Inflammatory macrophage (primary cell): Measurements from ENCODE around the gene ZNF142.

Experiments
- DNase-seq, 2 donors: peaks; one replicate each; pipeline ENCODE4 v3.0.0-alpha.2; 2020 to 2022
- total RNA-seq, 18 experiments: gene quantifications; one replicate each; lab custom pipeline; 2026; ENCODE audit warnings: mixed read lengths in 6 of 18, inconsistent platforms in 2 of 18; lab: John Stamatoyannopoulos, UW

ZNF142 gene, protein sequence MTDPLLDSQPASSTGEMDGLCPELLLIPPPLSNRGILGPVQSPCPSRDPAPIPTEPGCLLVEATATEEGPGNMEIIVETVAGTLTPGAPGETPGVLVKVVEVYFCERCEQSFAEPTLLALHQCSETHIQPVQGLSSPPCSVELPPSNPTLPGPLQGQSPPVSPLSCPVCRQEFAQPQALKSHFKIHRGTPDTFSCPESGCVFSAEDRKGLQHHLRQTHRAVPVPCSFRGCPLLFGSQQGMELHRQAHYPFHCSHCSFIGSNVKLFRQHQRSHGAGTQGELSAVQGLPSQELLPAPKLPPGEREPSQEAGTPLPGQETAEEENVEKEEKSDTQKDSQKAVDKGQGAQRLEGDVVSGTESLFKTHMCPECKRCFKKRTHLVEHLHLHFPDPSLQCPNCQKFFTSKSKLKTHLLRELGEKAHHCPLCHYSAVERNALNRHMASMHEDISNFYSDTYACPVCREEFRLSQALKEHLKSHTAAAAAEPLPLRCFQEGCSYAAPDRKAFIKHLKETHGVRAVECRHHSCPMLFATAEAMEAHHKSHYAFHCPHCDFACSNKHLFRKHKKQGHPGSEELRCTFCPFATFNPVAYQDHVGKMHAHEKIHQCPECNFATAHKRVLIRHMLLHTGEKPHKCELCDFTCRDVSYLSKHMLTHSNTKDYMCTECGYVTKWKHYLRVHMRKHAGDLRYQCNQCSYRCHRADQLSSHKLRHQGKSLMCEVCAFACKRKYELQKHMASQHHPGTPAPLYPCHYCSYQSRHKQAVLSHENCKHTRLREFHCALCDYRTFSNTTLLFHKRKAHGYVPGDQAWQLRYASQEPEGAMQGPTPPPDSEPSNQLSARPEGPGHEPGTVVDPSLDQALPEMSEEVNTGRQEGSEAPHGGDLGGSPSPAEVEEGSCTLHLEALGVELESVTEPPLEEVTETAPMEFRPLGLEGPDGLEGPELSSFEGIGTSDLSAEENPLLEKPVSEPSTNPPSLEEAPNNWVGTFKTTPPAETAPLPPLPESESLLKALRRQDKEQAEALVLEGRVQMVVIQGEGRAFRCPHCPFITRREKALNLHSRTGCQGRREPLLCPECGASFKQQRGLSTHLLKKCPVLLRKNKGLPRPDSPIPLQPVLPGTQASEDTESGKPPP (N-terminal part only)
- total RNA-seq = 2.0 to 22.9 (median 7.1) reads per million in 18 experiments

DNA sequence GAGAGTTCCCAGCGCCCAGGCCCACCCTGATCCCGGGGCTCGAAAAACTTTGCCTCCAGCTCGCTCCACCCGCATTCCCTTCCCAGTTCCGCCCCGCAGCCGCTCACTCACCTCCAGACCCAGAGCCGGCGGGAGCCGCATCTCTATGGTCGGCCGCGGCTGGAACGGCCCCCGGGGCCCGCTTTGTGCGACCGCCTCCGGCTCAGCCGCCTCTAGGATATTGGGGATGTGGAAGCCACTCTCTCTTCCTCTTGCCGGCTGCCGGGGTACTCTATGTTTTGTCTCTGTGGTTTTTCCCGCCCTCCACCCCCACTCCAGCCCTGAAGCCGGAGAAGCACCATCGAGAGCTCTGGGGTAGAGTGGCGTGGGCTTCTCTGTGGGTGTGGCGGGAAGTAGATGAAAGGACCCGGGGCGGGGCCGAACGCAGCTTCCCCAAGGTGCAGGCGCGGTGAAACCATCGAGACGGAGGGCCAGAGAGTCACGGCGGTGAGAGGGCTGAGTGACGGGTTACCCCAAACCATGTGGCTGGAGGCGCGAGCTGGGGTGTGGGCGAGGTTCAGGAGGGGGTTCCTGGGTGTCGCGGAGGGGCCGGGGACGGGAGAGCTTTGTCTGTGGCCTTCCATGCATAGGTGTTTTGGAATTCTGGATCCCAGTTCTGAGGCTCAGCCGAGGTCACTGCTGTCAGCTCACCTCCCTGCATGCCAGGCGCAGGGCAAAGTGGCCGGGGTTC lies at the start of gene ZNF142, which contains the start of gene BCS1L:
ZNF142 (minus strand) TSS at position 366 of the 730 bp plus-strand sequence. CDS start 3,194 bp downstream, outside the sequence.
BCS1L (plus strand) TSS at position 426 of the 730 bp plus-strand sequence. CDS start 1,305 bp downstream, outside the sequence.
- DNase-seq = peak; percentile 84 to 93

DNA sequence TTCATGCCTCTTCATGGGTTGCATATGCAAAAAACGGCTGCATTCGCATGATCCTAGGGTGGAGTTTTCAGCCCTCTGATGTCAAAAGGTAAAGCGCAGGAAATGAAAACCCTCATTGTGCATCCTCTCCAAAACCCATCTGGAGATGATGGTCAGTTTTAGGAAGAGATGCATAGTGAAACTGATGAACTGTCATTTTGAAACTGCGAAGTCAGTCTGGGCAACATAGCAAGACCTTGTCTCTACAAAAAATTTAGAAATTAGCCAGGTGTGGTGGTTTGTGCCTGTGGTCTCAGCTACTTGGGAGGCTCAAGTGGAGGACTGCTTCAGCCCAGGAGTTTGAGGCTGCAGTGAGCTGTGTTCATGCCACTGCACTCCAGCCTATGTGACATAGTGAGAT lies 48.7 kb upstream of the ZNF142 start:
- no peak for DNase-seq

DNA sequence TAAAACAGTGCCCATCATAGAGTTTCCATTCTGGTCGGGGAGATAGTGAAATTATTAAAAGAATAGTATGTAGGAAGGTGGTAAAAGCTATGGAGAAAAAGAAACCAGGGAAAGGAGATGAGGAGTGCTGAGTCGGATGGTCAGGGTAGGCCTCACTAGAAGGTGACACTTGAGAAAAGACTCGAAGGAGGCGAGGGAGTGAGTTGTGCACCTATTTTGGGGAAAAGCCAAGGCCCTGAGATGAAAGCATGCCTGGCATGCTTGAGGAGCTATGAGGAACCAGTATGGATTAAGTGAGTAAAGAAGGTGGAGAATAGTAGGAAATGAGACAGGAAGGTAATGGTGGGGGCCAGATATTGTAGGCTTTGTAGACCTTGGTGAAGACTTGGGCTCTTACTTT lies 43.9 kb upstream of the ZNF142 start:
- no peak for DNase-seq

DNA sequence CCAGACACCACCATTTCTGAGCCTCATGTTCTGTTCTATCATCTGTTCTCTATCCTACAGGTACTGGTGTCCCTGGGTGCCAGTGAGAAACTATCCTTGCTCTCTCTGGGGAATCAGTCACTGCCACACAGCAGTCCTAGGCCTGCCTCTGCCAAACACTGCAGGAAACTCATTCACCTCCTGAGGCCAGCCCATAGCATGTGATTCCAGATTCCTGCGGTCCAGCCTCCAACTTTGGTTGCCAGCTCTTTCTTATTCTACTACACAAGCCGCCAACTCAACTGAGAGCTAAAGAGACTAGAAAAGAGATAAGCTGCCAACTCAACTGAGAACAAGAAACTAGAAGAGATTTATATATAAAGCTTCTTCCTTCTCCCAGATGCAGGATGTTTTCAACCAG lies 42.4 kb upstream of the ZNF142 start:
- DNase-seq = no peak

DNA sequence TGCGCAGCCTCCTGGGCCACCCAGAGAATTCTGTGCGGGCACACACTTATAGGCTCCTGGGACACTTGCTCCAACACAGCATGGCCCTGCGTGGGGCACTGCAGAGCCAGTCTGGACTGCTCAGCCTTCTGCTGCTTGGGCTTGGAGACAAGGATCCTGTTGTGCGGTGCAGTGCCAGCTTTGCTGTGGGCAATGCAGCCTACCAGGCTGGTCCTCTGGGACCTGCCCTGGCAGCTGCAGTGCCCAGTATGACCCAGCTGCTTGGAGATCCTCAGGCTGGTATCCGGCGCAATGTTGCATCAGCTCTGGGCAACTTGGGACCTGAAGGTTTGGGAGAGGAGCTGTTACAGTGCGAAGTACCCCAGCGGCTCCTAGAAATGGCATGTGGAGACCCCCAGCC lies 39.5 kb upstream of the ZNF142 start:
- no peak for DNase-seq

DNA sequence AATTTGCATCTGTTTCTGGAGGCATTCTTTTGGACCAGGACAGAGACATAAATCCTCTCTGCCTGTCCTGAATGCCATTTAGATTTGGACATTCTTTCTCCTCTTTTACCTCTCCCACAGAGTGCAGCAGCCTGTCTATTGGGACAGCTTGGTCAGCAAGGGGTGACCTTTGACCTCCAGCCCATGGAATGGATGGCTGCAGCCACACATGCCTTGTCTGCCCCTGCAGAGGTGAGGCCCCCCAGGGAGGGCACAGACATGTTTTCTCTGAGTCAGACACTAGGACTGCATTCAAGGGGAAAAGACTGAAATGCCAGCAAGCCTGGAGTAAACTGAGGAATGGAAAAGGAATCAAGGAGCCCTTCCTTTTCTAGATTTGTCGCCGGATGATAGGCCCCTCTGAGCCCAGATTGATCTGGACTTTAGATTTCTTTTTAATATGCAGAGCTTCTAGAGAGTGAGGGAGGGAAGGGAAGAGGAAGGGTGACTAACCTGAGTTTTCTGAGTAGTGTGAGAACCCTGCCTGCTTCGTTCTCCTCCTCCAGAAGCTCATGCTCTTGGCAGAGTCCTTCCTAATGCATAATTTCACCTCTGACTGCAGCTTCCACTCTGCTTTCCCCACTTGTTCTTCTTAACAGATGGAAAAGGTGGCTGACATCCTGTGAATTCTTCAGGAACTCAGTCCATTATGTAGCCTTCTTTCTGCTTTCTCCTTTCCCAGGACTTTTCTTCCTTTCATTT lies 35.2 kb upstream of the ZNF142 start:
- no peak for DNase-seq

DNA sequence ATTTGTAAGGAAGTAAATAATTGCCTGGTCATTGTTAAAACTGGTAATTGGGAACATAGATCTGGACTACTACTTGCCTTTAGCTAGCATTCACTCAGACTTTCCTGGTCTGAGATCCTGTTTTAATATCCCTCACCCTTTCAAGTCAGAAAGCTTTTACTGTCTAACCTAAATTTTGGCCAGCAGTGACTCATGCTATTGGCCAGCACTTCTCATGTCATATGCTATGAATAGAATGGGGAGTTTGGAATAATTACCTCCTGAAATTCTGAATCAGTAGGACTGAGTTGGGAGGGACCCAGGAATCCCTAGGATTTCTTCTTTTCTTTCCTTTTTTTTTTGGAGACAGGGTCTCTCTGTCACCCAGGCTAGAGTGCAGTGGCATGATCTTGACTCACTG lies 31.8 kb upstream of the ZNF142 start:
- DNase-seq = no peak

DNA sequence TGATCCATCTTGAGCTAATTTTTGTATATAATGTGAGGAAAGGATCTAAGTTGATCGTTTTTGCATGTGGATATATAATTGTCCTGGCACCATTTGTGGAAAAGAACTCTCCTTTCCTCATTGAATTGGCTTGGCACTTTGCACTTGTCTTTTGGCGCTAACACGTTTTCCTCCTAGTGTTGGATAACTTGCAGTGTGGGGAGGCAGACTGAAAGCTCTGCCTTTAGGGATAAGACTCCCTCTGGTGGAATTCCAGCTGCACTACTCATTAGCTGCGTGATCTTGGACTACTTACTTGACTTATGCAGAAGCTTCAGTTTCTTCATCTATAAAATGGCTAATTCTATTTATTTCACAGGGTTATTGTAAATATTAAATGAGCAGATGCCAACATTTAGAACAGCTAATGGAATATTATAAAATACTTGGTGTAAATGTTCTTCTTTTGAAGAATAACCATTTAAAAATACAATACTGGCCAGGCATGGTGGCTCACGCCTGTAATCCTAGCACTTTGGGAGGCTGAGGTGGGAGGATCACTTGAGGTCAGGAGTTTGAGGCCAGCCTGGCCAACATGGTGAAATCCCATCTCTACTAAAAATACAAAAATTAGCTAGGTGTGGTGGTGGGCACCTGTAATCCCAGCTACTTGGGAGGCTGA lies 28.1 kb upstream of the ZNF142 start:
- peak; percentile 86 to 87 for DNase-seq

DNA sequence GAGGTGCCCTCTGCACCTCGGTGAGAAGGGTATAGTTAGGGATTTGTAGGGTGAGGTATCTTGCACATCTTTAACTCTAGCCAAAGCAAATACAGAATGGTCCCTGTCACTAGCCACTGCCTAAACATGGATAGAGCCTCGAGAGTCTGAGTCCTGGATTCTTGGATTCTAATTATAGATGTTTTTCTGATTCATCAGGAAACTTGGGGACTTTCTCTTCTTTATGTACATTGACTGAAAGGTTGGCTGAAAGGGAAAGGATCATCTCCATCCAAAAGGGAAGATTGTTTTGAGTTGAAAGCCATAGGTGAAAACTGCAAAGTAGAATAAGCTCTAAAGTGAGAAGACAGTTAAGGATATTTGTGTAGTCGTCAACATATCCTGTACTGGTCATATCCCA lies 20.6 kb upstream of the ZNF142 start:
- DNase-seq = no peak

DNA sequence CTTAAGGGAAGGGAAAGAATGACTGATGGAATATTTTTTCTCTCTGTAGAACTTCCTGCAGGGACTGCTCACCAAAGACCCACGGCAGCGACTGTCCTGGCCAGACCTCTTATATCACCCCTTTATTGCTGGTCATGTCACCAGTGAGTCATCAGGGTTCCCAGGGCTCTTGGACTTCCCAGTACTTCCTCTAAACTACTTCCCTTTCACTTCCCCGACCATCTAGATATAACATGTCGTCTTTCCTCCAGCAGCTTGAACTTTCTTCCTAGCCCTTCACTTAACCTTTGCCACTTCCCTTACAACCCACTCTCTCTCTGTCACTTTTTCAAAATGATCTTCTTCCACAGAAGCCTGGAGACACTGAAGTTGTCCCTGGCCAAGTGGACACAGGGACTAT lies 19.7 kb upstream of the ZNF142 start:
- peak; percentile 86 to 91 for DNase-seq

DNA sequence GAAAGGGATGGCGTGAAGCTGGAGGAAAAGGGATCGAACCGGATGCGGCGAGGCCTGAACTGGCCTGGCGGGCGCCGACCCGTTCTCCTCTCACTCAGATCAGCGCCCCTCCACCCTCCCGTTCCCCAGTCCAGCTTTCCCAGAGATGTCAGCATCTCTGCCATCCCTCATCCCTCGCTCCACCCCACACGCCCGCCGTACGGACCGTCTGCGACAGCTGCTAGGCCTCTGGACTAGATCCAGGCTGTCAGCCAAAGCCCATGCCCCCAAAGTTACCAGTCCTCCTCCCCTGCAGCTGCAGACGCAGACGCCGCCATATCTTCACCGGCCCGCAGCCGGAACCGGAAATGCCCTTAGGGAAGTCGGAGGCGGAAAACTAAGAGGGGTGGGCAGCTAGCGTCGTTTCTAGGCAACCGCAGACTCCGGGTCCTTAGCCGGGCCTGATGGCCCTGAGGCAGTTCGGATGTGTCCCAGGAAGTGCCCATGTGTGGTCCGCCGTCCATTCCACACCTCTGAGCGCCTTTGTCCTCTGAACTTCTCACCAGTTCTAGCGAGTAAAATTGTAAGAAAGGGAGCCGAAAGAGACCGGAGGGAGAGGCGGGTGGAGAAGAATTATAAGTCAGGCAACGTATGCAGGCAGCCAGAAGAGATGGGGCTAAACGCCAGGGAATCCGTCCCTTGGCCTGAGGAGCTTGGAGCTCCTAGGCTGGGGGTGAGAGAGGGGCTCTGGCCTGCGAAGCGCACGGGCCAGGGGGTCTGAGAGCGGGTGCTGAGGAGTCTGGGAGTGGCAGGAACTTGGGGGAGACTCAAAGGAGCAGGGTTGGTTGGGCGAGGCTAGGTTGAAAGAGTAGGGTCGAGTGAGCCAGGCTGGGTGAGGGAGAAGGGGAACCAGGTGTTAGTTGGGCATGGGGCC lies 12.5 kb upstream of the ZNF142 start, which contains the start of the genes RNF25 and STK36:
RNF25 (minus strand) TSS at position 349 of the 913 bp plus-strand sequence; CDS start at position 317, 32 bp downstream.
STK36 (plus strand) TSS at position 433 of the 913 bp plus-strand sequence. CDS start 744 bp downstream, outside the sequence.
- peak; percentile 76 to 86 for DNase-seq

DNA sequence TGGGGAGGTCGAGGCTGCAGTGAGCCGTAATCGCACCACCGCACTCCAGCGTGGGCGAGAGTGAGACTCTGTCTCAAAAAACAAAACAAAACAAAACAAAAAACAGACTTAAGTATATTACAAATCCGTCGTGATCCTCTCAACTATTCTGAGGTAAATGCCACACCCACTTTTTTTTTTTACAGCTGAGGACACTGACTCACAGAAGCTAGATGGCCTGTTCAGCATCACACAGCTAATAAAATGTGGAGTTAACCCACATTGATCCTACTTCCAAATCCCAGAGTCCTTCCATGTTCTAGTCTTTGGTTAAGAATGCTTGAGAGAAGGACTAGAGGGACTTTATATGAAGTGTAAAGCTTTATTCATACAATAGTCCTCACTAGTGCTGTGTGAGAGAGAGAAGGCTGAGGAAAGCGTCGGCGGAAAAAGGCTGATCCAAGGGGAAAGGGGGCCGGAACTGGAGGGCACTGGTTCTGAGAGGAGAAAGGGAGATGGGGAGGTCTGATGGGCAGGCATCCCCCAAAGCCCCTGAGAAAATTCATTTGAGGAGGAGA lies 11.8 kb upstream of the ZNF142 start:
- DNase-seq = peak in 1 of 2 donors; percentile 8

DNA sequence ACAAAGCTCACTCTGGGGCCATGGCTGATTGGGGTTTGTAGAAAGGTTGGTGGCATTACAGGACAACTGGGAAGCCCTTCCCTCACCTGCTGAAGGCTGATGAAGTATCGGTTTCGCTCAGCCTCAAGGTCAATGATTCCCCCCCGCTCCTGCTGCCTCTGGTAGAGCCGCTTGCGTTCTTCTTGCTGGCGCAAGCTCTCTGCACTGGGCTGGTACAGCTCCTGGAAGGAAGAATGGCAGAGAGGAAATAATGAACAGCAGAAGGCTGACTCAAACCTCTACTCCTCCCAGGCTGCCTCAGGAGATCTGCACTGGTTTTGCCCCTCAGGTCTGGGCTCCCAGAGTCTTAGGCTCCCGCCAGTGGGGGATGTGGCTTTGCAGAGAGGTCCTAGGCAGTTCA lies 5.2 kb upstream of the ZNF142 start:
- no peak for DNase-seq

DNA sequence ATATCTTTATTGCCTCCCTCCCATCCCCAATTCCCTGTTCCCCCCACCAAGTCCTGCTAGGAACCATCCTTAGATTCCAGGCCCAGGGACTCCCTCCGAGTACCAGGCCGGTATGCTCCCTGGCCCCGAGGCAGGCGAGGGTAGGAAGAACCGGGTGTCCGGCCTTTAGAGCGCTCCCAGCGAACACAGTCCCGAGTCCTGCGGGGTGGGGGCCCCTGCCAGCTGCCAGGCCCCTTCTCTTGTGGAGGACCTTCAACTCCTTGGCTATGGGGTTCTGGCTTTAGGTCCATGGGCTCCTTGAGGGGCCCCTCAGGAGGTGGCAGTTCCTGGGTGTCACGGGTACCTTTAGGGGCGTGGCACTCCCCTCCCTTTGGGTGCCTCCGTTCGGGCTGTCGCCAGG lies 4.5 kb upstream of the ZNF142 start:
- DNase-seq = no peak

DNA sequence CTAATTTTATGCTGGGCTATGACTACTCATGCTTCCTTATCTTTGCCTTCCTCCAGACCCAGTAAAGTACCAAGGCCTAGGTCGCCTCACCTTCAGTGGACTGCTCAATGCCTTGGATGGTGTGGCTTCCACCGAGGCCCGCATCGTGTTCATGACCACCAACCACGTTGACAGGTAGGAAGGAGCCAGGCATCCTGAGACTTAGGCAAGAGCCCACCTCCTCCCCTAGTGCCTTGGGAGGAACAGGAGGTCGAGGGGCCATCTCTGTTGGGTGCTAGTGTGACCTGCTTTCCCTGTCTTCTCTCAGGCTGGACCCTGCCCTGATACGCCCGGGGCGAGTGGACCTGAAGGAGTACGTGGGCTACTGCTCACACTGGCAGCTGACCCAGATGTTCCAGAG lies 3.4 kb upstream of the ZNF142 start:
- DNase-seq = no peak

DNA sequence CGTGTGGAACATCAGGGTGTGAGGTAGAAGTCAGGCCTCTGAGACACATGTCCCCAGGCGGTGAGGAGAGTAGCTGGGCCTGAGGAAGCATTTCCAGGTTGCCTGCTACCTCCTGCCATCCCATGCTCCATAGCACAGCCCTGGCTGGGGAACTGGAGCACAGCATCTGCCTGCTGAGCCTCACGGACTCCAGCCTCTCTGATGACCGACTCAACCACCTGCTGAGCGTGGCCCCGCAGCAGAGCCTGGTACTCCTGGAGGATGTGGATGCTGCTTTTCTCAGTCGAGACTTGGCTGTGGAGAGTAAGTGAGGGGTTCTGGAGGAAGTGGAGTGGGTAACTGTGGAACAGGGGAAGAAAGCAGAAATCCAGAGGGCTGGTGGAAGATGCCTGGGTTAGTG lies 3.0 kb upstream of the ZNF142 start:
- DNase-seq = no peak

DNA sequence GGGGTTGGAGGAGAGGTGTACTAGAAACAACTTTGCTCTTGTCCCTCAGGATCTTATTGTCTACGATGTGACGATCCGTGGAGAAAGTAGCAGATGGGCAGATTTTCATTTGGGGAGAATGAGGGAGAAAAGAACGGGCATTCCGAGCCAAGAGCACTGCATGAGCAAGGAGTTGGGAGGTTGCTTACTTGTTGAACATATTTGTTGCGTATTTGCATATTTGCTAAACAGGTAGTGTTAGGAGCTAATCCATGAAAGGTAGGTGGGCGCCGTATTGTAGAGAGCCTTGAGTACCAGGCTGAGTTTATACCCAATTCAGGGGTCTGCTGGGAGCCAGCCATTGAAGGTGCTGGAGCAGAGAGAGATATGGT lies 550 bp upstream of the ZNF142 start:
- DNase-seq = no peak

DNA sequence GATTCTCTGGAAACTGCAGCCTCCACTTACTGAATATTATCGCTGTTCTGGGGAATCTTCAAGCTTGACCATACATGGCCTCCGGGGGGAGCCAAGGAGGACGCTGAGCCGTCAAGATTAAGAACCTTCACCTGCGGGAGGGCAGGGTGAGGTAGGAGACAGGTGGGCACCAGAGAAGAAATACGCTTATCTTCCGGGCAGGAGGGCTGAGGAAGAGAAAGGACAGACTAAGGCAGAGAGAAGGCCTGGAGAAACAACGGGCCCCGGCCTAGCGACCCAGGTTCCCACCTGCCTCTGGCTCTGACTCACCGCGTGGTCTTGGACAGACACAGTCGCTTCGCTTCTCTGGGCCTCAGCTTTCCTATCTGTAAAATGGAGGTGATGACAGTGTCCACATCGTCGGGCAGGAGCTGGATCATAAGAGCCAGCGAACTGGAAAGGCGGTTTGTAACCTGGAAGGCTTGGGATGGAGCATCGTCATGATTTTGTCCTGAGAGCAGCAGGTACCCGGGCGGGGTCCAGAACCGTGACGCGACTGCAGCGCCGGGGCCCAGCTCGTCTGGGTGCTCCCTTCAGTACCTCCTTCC lies 659 bp downstream of the ZNF142 start:
- DNase-seq = peak; percentile 32

DNA sequence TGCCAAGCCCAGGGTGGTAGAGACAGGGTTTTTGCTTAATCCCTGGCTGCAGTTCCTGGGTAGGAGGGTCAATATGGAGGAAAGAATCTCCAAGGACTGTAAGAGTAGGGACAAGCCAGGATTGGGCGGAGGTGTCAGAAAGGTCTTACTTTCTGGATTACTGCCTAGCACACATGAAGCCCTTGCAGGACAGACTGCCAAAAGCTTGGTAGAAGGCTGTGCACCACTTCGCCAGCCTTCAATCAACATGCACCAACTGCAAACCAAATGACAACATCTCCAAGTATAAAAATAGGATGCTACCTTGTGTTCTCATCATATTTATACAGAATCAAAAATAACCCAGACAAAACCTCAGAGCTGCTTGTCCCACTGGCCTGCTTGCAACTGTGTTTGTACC lies 3.7 kb downstream of the ZNF142 start:
- DNase-seq = no peak
